ENCODE data around the gene SCAMP5. TPM values are rescaled to one million over a fixed set of nuclear protein-coding genes. Genes with fewer than 3 reads are reported as not detected.

Gene SCAMP5
- polyA plus RNA-seq, 12 donors = 2.9 to 17.2 (median 4.1) TPM; not detected in 1

- no peak for DNase-seq
Measured at GRCh38 chr15:74967670-74968069, 27.7 kb upstream of the SCAMP5 start.

DNA sequence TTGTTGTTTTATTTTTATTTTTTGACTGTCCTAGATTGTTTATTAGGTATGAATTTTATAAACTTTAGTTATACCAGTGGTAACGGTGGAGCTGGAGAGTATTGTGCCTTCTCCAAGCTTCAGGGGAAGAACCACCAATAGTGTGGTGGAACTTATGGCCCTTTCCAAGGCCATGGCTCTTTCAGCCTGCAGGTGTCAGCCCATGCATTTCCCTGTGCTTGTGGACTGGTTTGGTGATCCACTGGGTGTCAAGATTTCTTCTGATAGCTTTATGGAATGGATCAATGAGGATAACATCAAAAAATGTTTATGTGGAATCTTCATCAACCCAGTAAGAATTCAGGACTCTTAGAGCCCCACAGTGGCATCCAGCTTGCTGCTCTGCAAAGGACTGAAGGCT, 19.2 kb upstream of the SCAMP5 start:
- DNase-seq = no peak

- DNase-seq = no peak
Measured at GRCh38 chr15:74977599-74977998, 17.8 kb upstream of the SCAMP5 start.

- no peak for DNase-seq
Measured at GRCh38 chr15:74978077-74978476, 17.3 kb upstream of the SCAMP5 start.

GRCh38 chr15:74978503-74978902, 16.9 kb upstream of the SCAMP5 start:
- DNase-seq = no peak

- no peak for DNase-seq
Measured at GRCh38 chr15:74982183-74982582, 13.2 kb upstream of the SCAMP5 start.

GRCh38 chr15:74983725-74984231, 11.6 kb upstream of the SCAMP5 start:
- DNase-seq = no peak

DNA sequence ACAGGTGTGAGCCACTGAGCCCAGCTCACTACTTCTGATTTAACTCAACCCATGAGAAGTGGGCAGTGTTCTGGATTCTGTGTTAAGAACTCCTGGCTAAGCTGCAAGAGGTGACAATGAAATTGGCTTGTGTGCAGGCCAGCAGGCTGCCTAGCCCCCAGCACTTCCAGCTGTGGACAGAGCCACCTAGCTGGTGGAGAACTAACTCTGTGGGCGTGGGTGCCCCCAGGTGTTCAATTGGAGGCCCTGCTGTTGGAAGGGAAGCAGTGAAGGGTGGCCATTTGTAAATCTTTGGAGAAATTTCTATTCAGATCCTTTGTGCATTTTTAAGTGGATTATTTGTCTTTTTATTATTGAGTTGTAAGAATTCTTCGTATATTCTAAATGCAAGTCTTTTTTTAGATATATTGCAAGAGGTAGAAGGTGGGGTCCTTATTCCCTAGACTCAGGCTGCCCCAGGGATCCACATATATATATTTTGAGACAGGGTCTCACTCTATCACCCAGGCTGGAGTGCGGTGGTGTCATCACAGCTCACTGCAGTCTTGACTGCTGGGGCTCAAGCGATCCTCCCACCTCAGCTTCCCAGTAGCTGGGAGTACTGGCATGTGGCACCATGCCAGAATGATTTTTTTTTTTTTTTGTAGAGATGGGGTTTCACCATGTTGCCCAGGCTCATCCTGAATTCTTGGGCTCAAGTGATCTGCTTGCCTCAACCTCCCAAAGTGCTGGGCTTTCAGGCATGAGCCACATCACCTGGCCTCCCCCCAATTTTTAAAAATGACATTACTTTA, 7.2 kb upstream of the SCAMP5 start:
- no peak for DNase-seq

DNA sequence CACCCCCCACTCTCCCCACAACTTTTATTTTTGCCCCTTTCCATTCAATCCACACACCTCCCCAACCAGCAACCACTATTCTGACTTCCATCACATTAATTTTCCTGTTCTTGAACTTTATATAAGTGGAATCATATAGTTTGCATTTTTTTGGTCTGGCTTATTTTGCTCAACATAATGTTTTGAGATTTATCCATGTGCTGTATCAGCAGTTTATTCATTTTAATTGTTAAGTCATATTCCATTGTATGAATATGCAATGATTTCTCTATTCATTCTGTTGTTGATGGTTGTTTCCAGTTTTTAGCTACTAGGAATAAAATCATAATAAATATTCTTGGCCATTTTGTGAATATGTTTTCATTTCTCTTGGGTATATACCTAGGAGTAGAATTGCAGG, 5.8 kb upstream of the SCAMP5 start:
- no peak for DNase-seq

- DNase-seq = no peak
Measured at GRCh38 chr15:74992619-74993018, 2.7 kb upstream of the SCAMP5 start.

- no peak for DNase-seq
Measured at GRCh38 chr15:74994236-74994635, 1.1 kb upstream of the SCAMP5 start.

DNA sequence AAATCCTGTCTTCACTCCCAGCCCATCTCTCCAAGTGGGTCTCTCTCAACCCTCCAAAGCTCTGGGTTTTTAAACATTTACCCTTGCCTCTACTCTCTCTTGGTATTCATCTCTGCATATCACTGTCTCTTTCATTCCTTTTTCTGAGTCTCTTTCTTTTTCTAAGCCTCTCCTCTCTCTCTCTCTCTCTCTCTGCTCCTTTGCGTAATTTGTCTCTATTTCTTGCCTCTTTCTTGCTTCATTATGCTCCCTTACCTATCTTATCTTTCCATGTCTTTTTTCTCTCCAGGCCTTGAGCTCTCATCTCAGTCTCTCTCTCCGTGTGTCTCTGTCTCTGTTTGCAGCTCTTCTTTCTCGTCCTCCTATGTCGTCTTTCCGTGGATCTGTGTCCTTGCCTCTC, 678 bp upstream of the SCAMP5 start:
- no peak for DNase-seq

- no peak for DNase-seq
Measured at GRCh38 chr15:74995779-74996765, 709 bp downstream of the SCAMP5 start.

GRCh38 chr15:74997141-74997540, 1.8 kb downstream of the SCAMP5 start:
- no peak for DNase-seq

DNA sequence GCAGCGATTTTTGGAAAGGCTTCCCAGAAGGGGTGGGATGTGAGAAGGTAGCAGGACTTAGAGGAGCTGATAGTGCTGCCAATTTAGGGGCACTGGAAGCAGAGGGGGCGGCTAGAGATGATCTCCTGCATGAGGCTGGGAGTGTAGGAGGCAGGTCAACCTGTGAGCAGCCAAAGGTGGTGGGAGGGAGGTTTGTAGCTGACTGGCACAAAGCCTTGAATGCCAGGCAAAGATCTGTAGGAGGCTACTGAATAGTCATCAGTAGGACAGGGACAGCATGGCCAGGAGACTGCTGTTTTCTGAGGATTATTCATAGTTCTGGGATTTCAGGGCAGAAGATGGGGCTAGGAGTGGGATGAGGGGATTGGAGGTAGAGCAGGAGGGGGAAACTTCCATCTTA, 2.2 kb downstream of the SCAMP5 start:
- no peak for DNase-seq

- DNase-seq = no peak
Measured at GRCh38 chr15:75001310-75001709, 5.9 kb downstream of the SCAMP5 start.

DNA sequence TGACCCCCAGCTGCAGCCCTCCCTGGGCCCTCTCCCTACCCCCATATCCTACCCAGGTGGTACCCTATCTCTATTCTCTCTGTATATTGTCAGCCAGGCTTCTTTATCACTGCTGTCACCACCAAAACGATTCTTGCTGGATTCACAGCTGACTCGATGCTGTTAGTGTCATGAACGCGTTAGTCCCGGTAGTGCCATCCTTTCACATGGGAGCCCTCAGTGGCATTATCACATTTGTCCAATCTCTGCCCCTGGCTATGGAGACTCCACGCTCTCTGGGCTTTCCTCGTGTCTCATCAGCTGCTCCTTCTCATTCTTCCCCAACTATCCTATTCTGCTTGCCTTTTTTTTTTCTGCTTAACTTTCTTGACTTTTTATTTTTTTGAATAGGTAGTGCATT, 7.0 kb downstream of the SCAMP5 start:
- no peak for DNase-seq

GRCh38 chr15:75007216-75007615, 11.9 kb downstream of the SCAMP5 start:
- no peak for DNase-seq

- no peak for DNase-seq
Measured at GRCh38 chr15:75008221-75008625, 12.9 kb downstream of the SCAMP5 start.

- no peak for DNase-seq
Measured at GRCh38 chr15:75008629-75009326, 13.4 kb downstream of the SCAMP5 start.

DNA sequence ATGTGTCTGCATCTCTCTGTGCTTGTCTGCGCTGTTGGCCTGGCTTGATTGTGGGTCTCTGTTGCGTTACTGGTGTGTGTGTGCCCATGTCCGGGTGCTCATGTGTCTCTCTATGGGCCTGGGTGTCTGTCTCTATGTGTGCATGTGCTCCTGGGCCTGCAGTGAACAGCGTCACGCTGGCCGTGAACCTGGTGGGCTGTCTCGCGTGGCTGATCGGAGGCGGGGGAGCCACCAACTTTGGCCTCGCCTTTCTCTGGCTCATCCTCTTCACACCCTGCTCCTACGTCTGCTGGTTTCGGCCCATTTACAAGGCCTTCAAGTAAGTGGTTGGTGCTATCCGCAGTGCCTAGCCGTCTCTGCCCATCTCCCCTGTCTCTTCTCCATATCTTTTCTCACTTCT, 21.1 kb downstream of the SCAMP5 start:
- DNase-seq = no peak

DNA sequence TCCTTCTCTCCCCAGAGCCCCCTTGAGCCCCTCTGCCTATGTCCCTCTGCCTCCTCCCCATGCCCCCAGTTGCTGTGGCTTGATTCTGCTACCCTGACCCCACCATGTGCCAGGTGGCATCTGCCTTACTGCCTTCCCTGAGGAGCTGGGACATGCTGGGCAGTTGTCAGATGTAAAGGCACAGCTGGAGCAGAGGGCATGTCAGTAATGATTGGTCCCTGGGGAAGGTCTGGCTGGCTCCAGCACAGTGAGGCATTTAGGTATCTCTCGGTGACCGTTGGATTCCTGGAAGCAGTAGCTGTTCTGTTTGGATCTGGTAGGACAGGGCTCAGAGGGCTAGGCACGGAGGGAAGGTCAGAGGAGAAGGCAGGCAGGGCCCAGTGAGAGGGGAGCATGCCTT, 24.6 kb downstream of the SCAMP5 start:
- no peak for DNase-seq

Data from muscle of arm (tissue), 12 donors.